ENCODE measurements around the gene LSM14A. TPM values are rescaled to one million over a fixed set of nuclear protein-coding genes. Genes with fewer than 3 reads are reported as not detected.
A peak's percentile ranks its signal among the peaks of the same experiment; 100 is the strongest.
"Not testable (repeated sequence)": the region's sequence is repeated elsewhere in the genome, so short reads cannot be mapped to it uniquely, and the experiment has no call there.

Gene LSM14A
- total RNA-seq = 100 to 1,000 TPM; 126 to 134 (median 129) TPM

- peak within 1 kb of the TSS; percentile 93 for H3K4me3 Mint-ChIP-seq
- peaks cover 11% of the 10 kb centered on the region for H3K36me3 Mint-ChIP-seq (ENCODE audit: insufficient read depth)
- H3K27me3 Mint-ChIP-seq (ENCODE audit: low read depth) = no peaks in the 10 kb centered on the region
- peaks cover 42% of the 10 kb centered on the region for H3K4me1 Mint-ChIP-seq (ENCODE audit: low read depth)
- DNase-seq (peak; percentile 89), ATAC-seq (peak; percentile 76 to 78)
- no peaks in the 10 kb centered on the region for H3K9me3 Mint-ChIP-seq
These were observed at the start of gene LSM14A for GRCh38 chr19:34171877-34172660. Gene LSM14A, plus strand, starts transcription at chr19:34172504. Its CDS starts 139 bp downstream, at chr19:34172643.

DNA sequence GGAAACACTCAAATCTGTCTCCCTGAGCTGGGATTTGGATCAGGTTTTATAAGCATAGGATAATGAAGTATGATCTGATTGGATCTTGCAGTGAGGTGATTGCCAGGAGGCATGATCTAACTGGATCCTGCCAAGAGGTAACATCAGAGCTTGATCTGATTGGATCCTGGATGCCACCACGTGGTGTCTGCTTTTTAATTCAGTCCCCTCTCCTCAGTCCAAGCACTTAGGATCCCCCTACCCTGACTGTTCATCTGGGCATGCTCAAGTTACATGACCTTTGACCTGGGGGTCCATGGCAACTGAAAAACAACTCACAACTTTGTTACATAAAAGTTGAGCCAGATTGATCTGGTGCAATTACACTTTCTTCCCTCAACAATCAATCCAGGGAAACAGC lies 47.5 kb upstream of the LSM14A start:
- Mint-ChIP-seq H3K9me3 (no peaks in the 10 kb centered on the region), H3K36me3 (ENCODE audit: insufficient read depth) (no peaks in the 10 kb centered on the region), H3K27me3 (ENCODE audit: low read depth) (no peaks in the 10 kb centered on the region), H3K4me1 (ENCODE audit: low read depth) (peaks cover 2% of the 10 kb centered on the region), H3K4me3 (no peak overlapping the region)
- ATAC-seq (no peak), DNase-seq (no peak)

GRCh38 chr19:34126966-34127365 lies 45.3 kb upstream of the LSM14A start:
- Mint-ChIP-seq H3K27me3 (ENCODE audit: low read depth) (no peaks in the 10 kb centered on the region), H3K36me3 (ENCODE audit: insufficient read depth) (no peaks in the 10 kb centered on the region), H3K4me1 (ENCODE audit: low read depth) (no peaks in the 10 kb centered on the region), H3K4me3 (no peak overlapping the region), H3K9me3 (no peaks in the 10 kb centered on the region)
- no peak for ATAC-seq
- DNase-seq = no peak

- H3K27me3 Mint-ChIP-seq (ENCODE audit: low read depth) = no peaks in the 10 kb centered on the region
- ATAC-seq (no peak), DNase-seq (no peak)
- no peaks in the 10 kb centered on the region for H3K36me3 Mint-ChIP-seq (ENCODE audit: insufficient read depth)
- no peaks in the 10 kb centered on the region for H3K4me1 Mint-ChIP-seq (ENCODE audit: low read depth)
- H3K9me3 Mint-ChIP-seq = no peaks in the 10 kb centered on the region
- no peak overlapping the region for H3K4me3 Mint-ChIP-seq
These were observed 44.6 kb upstream of the LSM14A start for GRCh38 chr19:34127684-34128189.

DNA sequence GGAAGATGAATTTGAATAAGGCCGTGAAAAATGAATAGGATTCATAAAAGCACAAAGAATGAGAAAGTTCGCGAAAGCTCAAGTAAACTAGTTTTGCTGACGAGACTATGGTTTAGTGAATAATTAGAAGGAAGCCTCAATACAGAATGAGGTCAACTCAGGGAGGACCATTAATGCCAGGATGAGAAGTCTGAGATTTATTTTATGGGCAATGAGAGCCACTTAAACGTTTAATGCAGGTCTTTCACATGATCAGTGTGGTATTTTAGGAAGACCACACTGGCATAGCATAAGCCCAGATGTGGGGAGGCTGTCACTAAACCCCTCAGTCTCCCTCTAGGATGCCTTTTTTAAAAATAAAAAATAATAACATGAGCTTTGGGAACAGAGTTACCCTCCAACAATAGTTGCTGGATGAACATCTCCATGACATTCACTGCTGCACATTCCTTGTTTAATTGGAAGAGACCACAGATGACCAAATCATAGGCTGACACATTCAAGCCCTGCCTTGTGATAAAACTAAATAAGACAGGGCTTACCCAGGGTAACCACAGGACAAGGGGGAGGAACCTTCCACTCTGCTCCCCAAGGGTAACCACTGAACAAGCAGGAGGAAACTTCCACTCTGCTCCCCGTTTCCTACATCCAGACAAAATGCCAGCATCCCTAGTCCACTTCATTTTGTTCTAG lies 43.6 kb upstream of the LSM14A start:
- no peak for ATAC-seq
- no peaks in the 10 kb centered on the region for H3K4me1 Mint-ChIP-seq (ENCODE audit: low read depth)
- no peaks in the 10 kb centered on the region for H3K27me3 Mint-ChIP-seq (ENCODE audit: low read depth)
- no peaks in the 10 kb centered on the region for H3K36me3 Mint-ChIP-seq (ENCODE audit: insufficient read depth)
- DNase-seq = no peak
- H3K9me3 Mint-ChIP-seq = no peaks in the 10 kb centered on the region
- no peak overlapping the region for H3K4me3 Mint-ChIP-seq

DNA sequence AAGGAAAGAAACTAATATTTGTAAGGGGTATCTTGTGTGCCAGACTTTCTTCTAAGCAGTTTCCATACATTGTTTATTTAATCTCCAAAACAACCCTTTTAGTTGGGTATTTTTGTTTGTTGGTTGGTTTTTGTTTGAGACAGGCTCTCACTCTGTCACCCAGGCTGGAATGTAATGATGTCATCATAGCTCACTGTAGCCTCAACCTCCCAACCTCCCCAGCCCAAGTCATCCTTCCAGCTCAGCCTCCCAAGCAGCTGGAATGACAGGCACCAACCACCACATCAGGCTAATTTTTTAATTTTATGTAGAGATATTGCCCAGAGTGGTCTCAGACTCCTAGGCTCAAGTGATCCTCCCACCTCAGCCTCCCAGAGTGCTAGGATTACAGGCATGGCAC lies 41.2 kb upstream of the LSM14A start:
- DNase-seq (no peak), ATAC-seq (no peak)
- Mint-ChIP-seq H3K9me3 (no peaks in the 10 kb centered on the region), H3K4me3 (no peak overlapping the region), H3K4me1 (ENCODE audit: low read depth) (peaks cover 9% of the 10 kb centered on the region), H3K27me3 (ENCODE audit: low read depth) (no peaks in the 10 kb centered on the region), H3K36me3 (ENCODE audit: insufficient read depth) (no peaks in the 10 kb centered on the region)

DNA sequence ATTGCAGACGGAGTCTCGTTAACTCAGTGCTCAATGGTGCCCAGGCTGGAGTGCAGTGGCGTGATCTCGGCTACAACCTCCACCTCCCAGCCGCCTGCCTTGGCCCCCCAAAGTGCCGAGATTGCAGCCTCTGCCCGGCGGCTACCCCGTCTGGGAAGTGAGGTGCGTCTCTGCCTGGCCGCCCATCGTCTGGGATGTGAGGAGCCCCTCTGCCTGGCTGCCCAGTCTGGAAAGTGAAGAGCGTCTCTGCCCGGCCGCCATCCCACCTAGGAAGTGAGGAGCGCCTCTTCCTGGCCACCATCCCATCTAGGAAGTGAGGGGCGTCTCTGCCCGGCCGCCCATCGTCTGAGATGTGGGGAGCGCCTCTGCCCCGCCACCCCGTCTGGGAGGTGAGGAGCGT lies 40.2 kb upstream of the LSM14A start:
- H3K4me1 Mint-ChIP-seq (ENCODE audit: low read depth); H3K4me3 Mint-ChIP-seq; DNase-seq; H3K36me3 Mint-ChIP-seq (ENCODE audit: insufficient read depth); H3K27me3 Mint-ChIP-seq (ENCODE audit: low read depth); H3K9me3 Mint-ChIP-seq; ATAC-seq: not testable (repeated sequence)

DNA sequence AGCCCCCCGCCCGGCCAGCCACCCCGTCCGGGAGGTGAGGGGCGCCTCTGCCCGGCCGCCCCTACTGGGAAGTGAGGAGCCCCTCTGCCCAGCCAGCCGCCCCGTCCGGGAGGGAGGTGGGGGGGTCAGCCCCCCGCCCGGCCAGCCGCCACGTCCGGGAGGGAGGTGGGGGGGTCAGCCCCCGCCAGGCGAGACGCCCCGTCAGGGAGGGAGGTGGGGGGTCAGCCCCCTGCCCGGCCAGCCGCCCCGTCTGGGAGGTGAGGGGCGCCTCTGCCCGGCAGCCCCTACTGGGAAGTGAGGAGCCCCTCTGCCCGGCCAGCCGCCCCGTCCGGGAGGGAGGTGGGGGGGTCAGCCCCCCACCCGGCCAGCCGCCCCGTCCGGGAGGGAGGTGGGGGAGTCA lies 39.6 kb upstream of the LSM14A start:
- DNase-seq; H3K9me3 Mint-ChIP-seq; H3K27me3 Mint-ChIP-seq (ENCODE audit: low read depth); ATAC-seq; H3K4me1 Mint-ChIP-seq (ENCODE audit: low read depth); H3K36me3 Mint-ChIP-seq (ENCODE audit: insufficient read depth); H3K4me3 Mint-ChIP-seq: not testable (repeated sequence)

DNA sequence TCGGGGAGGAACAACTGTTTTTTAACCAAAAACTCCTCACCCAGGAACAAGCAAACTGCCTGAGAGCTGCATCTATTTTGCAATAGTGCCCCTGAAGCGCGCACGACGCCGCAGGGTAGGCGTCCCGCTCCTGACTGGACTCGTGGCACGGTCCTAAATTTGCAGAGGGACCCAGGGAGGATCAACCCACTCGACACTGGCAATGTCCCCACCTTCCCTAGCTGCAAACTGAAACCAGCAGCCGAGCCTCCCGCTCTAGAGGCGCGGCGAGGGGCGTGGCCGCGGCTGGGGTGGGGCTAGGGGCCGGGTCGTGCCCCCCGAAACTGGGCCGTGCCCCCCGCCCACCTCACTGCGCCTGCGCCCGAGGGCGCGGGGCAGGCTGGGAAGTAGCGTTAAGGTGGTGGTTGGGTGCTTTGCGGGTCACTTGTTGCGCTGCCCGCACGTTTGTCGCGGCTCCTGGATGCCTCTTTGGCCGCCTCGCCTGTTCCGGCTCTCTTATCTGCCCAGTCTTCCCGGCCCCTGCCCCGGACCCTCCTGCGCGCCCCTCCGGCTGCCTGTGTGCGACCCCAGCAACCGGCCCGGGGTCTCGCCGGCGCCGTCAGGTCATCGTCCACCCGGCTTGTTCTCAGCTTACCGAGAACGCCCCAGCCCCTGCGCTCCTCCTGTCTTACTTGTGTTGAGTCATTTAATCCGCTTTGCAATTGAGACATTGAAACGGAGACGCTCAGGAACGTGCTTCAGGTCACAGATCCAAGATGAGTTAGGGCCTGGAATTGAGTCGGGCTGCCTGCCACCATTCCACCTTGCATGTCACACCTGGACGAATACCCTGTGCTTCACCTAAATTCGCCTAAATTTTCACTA lies 37.9 kb upstream of the LSM14A start:
- no peaks in the 10 kb centered on the region for H3K9me3 Mint-ChIP-seq
- H3K4me1 Mint-ChIP-seq (ENCODE audit: low read depth) = peaks cover 9% of the 10 kb centered on the region
- H3K36me3 Mint-ChIP-seq (ENCODE audit: insufficient read depth) = no peaks in the 10 kb centered on the region
- H3K27me3 Mint-ChIP-seq (ENCODE audit: low read depth) = no peaks in the 10 kb centered on the region
- peak overlapping the region; percentile 91 for H3K4me3 Mint-ChIP-seq
- peak; percentile 98 for ATAC-seq
- peak; percentile 89 for DNase-seq

- H3K36me3 Mint-ChIP-seq (ENCODE audit: insufficient read depth) = no peaks in the 10 kb centered on the region
- H3K27me3 Mint-ChIP-seq (ENCODE audit: low read depth) = no peaks in the 10 kb centered on the region
- H3K9me3 Mint-ChIP-seq = no peaks in the 10 kb centered on the region
- peaks cover 9% of the 10 kb centered on the region for H3K4me1 Mint-ChIP-seq (ENCODE audit: low read depth)
- ATAC-seq = no peak
- no peak for DNase-seq
- H3K4me3 Mint-ChIP-seq = peak overlapping the region; percentile 91
These were observed 37.1 kb upstream of the LSM14A start for GRCh38 chr19:34135054-34135800.

DNA sequence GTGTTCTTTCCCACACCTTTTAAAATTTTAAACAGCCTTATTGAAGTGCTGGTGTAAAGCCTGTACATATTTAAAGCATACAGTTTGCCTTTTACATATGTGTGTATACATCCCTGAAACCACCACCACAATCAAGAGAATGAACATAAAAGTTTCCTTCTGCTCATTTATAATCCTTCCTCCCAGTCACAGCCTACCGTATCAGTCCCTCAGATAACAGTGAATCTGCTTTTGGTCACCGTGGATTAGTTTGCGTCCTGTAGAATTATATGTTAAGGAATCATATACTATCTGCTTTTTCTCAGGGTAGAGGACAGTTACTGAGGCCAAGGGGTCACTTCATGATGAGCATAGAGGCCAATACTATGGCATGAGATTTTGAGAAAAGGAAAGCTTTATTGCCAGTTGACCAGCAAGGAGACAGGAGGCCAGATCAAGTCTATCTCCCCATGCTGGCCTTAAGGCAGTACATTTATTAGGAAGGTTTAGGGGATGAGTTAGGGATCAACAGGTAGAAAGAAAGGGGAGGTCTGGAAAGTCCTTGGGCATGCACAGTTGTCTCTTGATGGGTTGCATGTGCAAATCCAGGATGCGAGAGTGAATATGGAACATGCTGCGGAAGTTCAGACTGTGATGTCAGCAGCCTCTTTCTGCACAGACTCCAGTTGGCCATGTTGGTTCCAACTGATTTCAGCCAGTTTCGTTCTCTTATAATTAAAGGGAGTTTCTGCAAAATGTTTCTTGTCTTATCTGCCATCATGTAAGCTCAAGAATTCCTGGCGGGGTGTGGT lies 36.3 kb upstream of the LSM14A start:
- peaks cover 9% of the 10 kb centered on the region for H3K4me1 Mint-ChIP-seq (ENCODE audit: low read depth)
- H3K9me3 Mint-ChIP-seq = no peaks in the 10 kb centered on the region

GRCh38 chr19:34141025-34141424 lies 31.3 kb upstream of the LSM14A start:
- Mint-ChIP-seq H3K9me3 (no peaks in the 10 kb centered on the region), H3K27me3 (ENCODE audit: low read depth) (no peaks in the 10 kb centered on the region), H3K4me1 (ENCODE audit: low read depth) (no peaks in the 10 kb centered on the region)

More for the DNA sequence above, 36.3 kb upstream of the LSM14A start:
- no peaks in the 10 kb centered on the region for H3K36me3 Mint-ChIP-seq (ENCODE audit: insufficient read depth)
- DNase-seq (no peak), ATAC-seq (no peak)
- no peaks in the 10 kb centered on the region for H3K27me3 Mint-ChIP-seq (ENCODE audit: low read depth)
- H3K4me3 Mint-ChIP-seq = peak overlapping the region; percentile 91

GRCh38 chr19:34142440-34142839 lies 29.9 kb upstream of the LSM14A start:
- H3K4me1 Mint-ChIP-seq (ENCODE audit: low read depth) = no peaks in the 10 kb centered on the region
- no peak for ATAC-seq

More at GRCh38 chr19:34141025-34141424, 31.3 kb upstream of the LSM14A start:
- ATAC-seq (no peak), DNase-seq (no peak)
- Mint-ChIP-seq H3K4me3 (no peak overlapping the region), H3K36me3 (ENCODE audit: insufficient read depth) (no peaks in the 10 kb centered on the region)

More at GRCh38 chr19:34142440-34142839, 29.9 kb upstream of the LSM14A start:
- no peaks in the 10 kb centered on the region for H3K27me3 Mint-ChIP-seq (ENCODE audit: low read depth)
- H3K4me3 Mint-ChIP-seq = no peak overlapping the region
- H3K36me3 Mint-ChIP-seq (ENCODE audit: insufficient read depth) = no peaks in the 10 kb centered on the region
- DNase-seq = no peak
- H3K9me3 Mint-ChIP-seq = no peaks in the 10 kb centered on the region

Measured in activated T-cell treated with anti-CD3 and anti-CD28 coated beads, Interleukin-2, amount 50 U/mL, for 4 hours (primary cell).